HL-60 (cell line): ENCODE measurements around the gene EPHA6.

Source experiments
- DNase-seq, 2 experiments: peaks; one replicate each; pipeline ENCODE4 v3.0.0-alpha.2; 2010 to 2020; ENCODE audit warnings: low read depth in 1 of 2, low spot score in 1 of 2
- H3K27ac ChIP-seq: fragments of 250-450 bp; sonication (Bioruptor Pico); replicated peaks from 2 replicates; pipeline ENCODE4 v1.5.1; 2020; ENCODE audit warnings: mild to moderate bottlenecking, moderate library complexity
- H3K27me3 ChIP-seq: fragments of 250-450 bp; sonication (Bioruptor Pico); 2 replicates; pipeline ENCODE4 v1.5.1; 2021; ENCODE audit warnings: mild to moderate bottlenecking, moderate library complexity; ENCODE audit not compliant: insufficient read depth, poor library complexity, severe bottlenecking
- H3K4me3 ChIP-seq: replicated peaks from 2 replicates; pipeline ENCODE4 v1.5.1; 2011; ENCODE audit warnings: mild to moderate bottlenecking, control low read depth, low read length; ENCODE audit not compliant: insufficient read depth
- CTCF ChIP-seq: IDR thresholded peaks from one replicate; pipeline ENCODE4 v1.5.1; 2011; ENCODE audit warnings: low read length, control low read depth, inconsistent platforms; ENCODE audit not compliant: insufficient read depth
- GABPA ChIP-seq: IDR thresholded peaks from 2 replicates; pipeline ENCODE4 v1.6.1; 2012; ENCODE audit warnings: low read depth
- POLR2AphosphoS5 ChIP-seq: IDR thresholded peaks from 2 replicates; pipeline ENCODE4 v1.6.1; 2012; ENCODE audit warnings: low read depth
- SPI1 ChIP-seq: IDR thresholded peaks from 2 replicates; pipeline ENCODE4 v1.6.1; 2012; ENCODE audit warnings: low read depth, mild to moderate bottlenecking, borderline replicate concordance
- TF ChIP-seq, protein P1 (sequence below): IDR thresholded peaks from 2 replicates; pipeline ENCODE4 v1.6.1; 2012; ENCODE audit warnings: low read depth; ENCODE audit not compliant: insufficient replicate concordance

Gene EPHA6

DNA sequence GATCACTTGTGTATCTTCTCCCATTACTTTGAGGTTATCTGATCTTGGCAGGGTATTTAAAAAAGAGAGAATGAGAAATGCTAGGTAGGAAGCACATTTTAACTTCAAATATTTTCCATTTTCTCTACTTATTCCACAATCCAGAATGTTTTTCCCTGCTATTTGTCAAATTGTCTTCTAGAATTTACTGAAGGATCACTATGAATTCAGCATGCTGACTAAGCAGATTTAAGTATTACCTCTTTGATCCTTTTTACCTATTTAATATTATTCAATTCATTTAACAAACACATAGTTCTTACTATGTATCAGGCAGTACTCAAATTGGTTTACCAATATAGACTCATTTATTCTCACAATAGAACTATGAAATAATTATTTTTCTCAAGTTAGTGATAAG is 486.7 kb downstream of the EPHA6 start:
- no peak for DNase-seq
- TF ChIP-seq GABPA (no peak), SPI1 (no peak), POLR2AphosphoS5 (no peak), CTCF (no peak)
- TF ChIP-seq, protein P1, sequence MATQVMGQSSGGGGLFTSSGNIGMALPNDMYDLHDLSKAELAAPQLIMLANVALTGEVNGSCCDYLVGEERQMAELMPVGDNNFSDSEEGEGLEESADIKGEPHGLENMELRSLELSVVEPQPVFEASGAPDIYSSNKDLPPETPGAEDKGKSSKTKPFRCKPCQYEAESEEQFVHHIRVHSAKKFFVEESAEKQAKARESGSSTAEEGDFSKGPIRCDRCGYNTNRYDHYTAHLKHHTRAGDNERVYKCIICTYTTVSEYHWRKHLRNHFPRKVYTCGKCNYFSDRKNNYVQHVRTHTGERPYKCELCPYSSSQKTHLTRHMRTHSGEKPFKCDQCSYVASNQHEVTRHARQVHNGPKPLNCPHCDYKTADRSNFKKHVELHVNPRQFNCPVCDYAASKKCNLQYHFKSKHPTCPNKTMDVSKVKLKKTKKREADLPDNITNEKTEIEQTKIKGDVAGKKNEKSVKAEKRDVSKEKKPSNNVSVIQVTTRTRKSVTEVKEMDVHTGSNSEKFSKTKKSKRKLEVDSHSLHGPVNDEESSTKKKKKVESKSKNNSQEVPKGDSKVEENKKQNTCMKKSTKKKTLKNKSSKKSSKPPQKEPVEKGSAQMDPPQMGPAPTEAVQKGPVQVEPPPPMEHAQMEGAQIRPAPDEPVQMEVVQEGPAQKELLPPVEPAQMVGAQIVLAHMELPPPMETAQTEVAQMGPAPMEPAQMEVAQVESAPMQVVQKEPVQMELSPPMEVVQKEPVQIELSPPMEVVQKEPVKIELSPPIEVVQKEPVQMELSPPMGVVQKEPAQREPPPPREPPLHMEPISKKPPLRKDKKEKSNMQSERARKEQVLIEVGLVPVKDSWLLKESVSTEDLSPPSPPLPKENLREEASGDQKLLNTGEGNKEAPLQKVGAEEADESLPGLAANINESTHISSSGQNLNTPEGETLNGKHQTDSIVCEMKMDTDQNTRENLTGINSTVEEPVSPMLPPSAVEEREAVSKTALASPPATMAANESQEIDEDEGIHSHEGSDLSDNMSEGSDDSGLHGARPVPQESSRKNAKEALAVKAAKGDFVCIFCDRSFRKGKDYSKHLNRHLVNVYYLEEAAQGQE, result no peak
- no peaks in the 10 kb centered on the region for H3K27me3 ChIP-seq
- no peak overlapping the region for H3K4me3 ChIP-seq
- no peak overlapping the region for H3K27ac ChIP-seq

DNA sequence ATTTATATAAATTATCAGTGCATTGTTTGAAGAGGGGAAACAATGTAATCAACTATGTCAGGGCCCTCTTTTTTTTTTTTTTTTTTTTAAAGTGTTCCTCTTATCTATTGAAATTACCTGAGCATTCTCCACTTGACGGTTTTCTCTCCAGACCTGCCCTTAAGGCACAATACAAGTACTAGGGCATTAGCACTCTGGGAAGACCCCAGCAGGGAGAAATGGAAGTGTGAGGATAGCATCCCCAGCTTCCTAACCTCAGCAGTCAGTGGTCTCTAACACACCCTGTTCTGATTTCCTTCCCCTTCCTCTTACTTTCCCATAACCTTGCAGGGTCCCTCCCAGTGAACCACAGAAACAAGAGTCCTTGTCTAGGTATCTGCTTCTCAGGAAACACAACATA is 491.8 kb downstream of the EPHA6 start:
- H3K27ac ChIP-seq, result no peak overlapping the region
- no peak for DNase-seq
- H3K4me3 ChIP-seq, result no peak overlapping the region
- TF ChIP-seq CTCF (no peak), GABPA (no peak), SPI1 (no peak), POLR2AphosphoS5 (no peak)
- TF ChIP-seq, protein P1, result no peak
- H3K27me3 ChIP-seq, result no peaks in the 10 kb centered on the region

- Histone ChIP-seq H3K27ac (no peak overlapping the region), H3K27me3 (no peaks in the 10 kb centered on the region), H3K4me3 (no peak overlapping the region)
- TF ChIP-seq, protein P1, result no peak
- TF ChIP-seq POLR2AphosphoS5 (no peak), GABPA (no peak), SPI1 (no peak), CTCF (no peak)
- no peak for DNase-seq
Observed at GRCh38 chr3:97338375-97338774, 524.0 kb downstream of the EPHA6 start.
